HG03060 (cell line): Measurements from ENCODE around the gene CCDC80.
A peak's percentile ranks its signal among the peaks of the same experiment; 100 is the strongest.
"Not testable (repeated sequence)": the region's sequence is repeated elsewhere in the genome, so short reads cannot be mapped to it uniquely, and the experiment has no call there.

Experiments
- ATAC-seq: cut with Tn5 transposase; IDR thresholded peaks from one replicate; pipeline ENCODE4 v1.9.1; 2021; ENCODE audit warnings: low read depth, moderate number of reproducible peaks; ENCODE audit not compliant: unreplicated experiment

CCDC80 gene

DNA sequence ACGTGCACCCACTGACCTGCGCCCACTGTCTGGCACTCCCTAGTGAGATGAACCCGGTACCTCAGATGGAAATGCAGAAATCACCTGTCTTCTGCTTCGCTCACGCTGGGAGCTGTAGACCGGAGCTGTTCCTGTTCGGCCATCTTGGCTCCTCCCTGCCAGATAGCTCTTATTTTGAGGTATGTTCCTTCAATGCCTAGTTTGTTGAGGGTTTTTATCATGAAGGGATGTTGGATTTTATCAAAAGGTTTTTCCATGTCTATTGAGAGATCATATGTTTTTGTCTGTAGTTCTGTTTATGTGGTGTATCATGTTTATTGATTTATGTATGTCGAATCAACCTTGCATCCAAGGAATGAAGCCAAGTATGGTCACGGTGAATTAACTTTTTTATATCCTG is 24.1 kb upstream of the CCDC80 start:
- ATAC-seq, result not testable (repeated sequence)

DNA sequence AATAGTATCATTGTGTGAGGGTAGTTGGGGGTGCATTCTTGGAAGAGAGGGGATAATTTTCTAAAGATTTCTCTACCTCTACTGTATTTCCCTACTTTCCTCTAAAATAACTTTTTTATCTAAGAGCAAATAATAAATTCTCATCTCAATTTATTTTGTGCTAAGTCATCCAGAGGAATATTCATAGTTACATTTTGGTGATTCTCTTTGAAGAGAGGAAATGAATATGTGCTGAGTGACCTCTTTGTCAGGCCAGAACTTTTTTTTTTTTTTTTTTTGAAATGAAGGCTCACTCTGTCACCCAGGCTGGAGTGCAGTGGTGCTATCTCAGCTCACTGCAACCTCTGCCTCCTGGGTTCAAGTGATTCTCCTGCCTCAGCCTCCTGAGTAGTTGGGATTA is 15.1 kb upstream of the CCDC80 start:
- ATAC-seq, result no peak

DNA sequence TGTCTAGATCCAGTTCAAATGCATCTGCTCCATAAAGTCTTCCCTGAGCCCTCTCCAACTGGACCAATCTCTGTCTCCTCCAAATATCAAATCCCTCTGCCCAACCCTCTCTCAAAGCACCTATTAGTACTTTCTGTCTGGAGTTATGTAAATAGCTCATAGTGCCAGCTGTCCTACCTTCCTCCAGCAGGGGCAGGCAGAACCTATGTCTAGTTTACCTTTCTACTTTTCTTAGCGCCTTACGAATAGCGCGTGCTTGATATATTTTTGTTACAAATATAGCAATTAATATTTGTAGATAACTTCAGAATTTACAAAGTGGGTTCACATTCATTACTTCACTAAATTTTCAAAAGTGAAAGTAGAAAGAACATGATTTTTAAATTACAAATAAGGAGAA is 14.0 kb upstream of the CCDC80 start:
- no peak for ATAC-seq

DNA sequence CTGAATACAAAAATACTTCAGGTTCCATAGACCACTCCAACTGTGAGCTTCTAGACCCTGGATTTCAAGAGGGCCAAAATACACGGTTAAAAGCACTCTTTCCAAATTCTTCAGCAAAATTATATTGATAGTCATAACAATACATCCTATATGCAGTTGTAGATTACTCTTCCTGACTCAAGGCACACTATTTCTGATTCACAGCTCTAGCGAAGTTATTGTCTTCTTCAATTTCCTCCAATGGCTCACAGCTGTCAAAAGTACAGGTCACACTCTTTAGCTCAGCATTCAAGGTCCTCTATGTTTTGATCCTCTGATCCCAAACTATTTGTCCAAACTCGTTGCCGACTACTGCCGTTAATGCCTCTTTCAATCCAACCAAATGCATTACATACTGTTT is 13.5 kb upstream of the CCDC80 start:
- no peak for ATAC-seq

DNA sequence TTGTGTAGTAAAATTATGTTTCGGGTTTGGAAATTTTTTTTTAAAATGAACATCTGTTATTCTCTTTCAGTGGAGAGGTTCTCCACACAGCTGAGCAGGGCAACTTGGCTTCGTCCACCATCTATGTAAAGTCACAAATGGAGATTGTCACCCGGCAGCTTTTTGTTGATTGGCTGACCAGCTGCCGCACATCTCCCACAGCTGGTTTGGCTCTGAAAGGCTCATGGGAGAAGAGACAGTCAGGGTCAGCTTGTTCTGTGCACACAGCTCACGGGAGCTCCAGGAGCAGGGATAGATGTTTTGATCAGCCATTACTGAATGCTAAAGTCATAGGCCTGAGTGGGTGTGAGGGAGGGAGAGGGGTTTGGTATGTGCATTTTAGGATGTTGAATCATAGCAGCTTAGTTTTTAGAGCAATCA is 12.9 kb upstream of the CCDC80 start:
- ATAC-seq, result no peak

DNA sequence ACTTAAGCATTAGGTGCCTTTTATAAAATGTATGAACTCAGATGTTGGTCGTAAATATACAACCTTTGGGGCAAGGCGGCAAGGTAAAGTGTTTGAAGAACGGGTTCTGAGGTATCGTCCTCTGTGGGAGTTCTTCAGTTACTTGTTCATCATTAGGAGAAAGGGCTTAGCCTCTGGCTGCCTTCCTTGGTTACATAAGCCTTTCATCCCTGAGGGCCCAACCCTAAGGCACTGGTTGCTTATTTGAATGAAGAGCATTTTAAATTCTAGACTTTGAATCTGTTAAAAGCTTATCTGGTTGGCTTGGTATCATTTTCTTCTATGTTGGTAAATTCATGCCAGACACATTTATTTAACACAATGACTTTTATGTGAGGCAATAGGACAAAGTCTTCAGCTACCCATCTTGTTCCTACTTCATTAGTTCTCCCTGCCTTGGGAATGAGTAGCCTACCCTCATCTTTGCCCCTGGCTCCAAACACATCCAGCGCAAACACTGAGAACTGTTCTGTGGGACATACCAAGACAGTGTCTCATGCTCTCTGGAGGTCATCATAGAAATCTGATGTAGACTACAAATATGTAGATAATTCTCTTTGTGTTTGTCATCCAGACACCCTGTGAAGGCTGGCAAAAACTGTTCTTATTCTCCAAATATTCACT is 12.4 kb upstream of the CCDC80 start:
- no peak for ATAC-seq

DNA sequence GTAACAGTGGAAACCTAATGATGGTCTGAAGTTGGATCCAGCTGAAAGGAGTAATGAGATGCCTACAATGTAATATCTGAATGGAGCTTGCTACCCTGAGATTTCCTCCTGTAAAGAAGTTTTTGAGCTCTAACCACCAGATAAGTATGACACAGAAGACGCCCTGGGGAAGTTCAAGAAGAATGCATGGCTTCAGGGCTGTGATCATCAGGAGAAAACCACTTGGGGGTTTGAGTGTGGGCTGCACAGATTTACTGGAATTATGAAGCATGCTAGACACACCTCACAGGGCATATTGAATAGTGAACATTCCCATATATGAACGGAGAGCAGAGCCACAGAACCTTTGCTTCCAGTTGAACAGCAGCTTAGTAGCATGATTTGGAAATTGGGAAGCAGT is 10.6 kb upstream of the CCDC80 start:
- no peak for ATAC-seq

DNA sequence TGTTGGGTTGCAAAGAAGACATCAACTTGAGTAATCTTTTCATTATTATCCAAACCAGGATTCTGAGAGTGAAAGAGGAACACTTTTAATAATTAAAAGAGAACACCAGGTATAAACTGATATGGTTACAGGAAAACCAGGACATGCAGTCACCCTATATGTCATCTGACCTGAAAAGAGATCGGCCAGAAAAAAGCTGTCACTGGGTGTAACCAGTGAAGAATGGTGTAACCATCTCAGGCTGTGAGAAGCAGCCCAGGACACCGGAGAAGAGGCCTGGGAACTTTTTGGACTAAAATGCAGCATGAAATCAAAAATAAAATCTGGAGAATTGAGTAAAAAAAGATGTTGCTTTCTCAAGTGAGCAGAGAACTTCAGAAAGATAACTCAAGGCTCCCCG is 10.1 kb upstream of the CCDC80 start:
- no peak for ATAC-seq

DNA sequence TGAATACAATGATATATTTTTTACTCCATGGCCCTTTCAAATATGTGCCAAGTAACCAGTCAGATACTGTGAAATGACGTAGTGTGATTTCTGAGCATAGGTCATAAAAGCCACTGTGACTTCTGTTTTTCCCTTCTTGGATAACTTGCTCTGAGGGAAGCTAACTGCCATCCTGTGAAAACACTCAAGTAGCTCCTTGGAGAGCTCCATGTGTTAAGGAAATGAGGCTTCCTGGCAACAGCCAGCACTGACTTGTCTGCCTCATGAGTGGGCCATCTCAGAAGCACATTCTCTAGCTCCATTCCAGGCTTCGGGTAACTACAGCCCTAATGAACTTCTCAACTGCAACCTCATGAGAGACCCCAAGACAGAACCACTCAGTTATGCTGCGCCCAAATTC is 9.5 kb upstream of the CCDC80 start:
- no peak for ATAC-seq

DNA sequence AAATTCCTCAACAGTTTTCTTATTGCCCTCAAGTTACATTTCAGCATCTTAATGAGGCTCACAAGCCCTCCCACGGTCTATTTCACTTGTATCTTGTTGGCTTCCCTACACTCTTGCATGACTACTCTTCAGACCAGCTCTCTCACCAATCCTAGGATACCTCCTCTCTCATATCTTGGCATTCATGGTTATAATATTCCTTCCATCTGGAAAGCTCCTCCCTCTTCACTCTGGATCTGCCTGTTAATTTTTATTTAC is 8.5 kb upstream of the CCDC80 start:
- no peak for ATAC-seq

DNA sequence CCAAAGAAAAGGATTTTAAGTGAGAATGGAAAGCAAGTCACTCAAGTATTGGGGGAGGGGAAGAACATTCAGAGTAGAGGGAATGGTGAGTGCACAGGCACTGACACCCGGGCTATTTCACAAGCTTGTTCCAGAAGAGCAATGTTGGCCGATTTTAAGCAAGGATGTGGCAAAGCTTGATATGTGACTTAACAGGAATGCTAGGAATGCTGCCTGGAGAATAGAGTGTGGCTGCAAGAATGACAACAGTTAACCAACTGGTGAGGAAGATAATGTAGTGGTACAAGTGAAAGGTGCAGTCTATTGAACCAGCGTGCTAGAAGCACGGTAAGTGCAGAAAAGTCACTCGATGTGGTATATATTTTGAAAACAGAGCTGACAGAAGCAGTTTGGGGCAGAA is 6.2 kb upstream of the CCDC80 start:
- ATAC-seq, result no peak

DNA sequence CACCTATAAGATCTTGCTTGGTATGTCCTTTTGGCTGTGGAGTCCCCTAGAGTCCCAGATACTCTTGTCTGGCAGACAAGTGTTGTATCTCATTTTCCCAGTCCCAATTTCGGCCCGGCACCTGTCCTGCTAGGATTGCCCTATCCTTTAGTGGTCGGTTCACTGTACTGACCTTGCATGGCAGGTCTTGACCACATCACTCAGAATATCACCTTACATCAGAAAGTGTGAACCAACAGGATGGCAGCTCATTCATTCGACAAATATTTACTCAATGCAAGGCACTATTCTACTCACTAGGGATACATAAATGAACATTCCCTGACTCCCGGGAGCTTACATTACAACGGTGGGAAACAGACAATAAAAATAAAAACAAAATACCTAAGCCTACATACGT is 5.7 kb upstream of the CCDC80 start:
- ATAC-seq, result no peak

DNA sequence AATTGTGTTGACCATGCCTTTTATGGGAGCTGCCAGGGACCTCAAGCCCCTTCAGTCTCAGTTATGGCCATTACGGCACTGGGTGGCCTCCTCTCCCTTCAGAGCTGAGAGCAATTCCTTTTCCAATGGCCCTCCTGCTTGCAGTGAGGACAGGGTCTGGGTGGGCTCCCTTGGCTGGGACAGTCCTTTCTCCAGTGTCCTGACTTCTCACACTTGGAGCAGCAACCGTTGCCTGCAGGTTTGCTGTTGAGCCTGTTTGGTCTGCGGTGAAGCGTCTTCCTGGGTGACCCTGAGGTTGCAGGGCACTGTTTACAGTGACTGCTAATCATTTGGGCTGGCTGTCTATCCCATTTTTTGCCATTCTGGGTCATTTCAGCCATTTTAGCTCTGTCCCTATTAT is 3.5 kb upstream of the CCDC80 start:
- ATAC-seq, result no peak

DNA sequence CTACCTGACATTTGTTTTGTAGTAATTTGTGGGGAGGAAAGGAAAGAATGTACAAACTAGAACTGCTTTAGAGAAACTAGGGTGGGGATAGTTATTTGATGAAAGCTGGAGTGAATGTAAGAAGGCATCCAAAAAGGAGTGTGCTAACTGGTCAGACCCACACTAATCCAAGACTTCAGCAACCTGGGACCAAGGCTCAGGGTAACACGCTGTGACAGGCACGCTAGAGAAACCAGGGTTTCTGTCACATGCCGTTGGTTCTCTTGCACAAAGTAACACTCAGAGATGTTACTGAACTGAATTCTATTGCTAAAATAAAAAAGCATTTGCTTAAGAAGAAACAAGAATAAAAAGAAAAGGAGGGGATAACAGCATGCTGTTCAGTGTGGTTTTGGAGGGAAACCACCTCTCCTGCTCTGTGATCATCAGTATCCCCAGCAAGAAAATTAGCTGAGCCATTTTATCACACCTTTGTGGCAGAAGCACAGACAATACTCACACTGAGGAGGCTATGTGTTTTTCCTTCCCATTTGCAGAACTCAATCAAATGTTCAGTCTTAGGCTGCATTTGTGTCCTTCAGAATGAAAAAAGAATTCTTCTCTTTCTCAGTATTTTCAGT is 2.8 kb upstream of the CCDC80 start:
- ATAC-seq, result no peak

DNA sequence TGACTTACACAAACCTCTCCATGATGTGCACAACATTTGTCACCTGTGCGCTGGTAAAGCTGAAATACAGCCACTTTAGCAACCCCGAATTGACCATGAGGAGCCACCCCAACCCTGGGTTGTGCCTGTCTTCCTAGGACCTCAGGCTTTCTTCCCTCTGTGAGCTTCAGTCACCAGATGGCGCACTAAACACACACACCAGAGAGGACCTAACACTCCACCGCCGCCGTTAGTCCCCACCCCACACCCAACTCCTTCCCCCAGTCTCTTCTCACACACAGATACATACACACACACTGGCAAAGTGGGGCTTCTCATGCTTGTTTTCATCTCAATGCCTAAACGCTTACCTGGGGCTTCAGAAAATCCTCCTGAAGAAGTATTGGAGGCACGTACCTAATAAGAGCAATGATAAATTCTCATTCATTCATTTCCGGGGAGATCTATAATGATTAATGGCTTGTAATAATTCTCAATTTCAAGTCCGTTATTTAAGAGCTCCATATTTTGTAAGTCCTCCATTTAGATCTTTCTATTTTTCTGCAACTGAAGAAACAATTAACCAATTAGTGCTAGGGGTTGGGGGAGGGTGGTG is 2.1 kb upstream of the CCDC80 start:
- ATAC-seq, result peak; percentile 67

DNA sequence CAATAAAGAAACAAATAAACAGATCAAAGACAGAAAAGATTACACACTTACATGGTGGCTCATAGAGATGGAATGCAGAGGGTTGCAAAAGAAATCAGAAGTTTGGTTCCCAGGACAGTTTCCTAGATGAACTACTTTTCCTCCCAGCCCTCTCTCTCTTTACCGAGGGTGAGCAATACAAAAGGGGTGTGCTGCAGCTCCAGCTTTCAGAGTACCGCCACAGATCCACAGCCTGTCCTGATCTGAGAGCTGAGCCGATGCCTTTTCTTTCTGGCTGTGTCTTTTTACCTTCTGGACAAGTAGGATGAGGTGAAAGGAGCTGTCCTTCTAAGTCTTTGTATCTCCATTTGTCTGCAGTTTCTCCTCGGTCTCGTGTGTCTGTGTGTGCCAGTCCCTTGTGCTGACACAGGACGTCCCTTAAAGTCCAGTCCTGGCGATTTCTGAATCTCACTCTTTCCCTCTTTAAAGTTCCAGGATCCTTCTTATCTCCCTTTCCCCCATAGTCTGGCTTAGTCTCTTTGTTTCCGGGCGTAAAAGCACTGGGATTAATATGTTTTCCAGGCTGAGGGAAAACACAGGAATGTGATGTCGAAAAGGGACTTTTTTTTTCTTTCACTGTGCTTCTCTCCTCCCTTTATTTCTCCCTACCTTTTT is 540 bp downstream of the CCDC80 start:
- no peak for ATAC-seq

DNA sequence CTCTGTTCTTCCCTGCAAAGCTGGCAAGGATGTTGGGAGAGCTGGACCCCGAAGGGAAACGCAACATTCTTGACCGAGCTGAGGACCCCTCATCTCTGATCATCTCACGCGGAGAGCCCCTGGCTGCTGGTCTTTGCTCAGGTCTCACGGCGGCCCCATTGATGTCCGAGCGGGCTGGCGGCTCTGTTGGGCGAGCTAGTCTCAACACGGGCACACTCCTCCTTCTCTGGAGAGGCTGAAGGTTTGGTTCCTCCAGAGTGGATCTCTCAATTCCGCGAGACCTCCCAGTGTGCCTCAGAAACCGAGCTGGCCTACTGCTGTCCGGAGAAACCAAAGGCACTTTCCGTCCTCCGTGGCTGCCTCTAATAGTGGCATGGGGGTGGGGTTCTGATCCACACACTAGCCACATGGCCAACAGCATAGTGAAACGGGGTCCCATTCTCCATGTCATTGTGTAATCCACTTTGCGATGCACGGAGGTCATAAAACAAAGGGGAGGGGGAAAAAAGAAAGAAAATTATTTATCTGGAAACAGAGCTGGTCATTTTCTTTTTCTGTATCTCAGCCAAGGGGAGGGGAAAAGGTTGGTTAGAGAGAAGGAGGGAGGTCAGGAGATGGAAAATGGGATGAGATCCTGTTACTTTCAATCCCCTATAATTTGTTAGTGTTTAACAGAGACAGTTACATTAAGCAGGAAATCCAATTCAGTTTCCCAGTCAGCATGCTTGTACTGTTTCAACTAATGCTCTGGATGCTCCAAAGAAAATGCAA is 1.3 kb downstream of the CCDC80 start:
- ATAC-seq, result no peak

DNA sequence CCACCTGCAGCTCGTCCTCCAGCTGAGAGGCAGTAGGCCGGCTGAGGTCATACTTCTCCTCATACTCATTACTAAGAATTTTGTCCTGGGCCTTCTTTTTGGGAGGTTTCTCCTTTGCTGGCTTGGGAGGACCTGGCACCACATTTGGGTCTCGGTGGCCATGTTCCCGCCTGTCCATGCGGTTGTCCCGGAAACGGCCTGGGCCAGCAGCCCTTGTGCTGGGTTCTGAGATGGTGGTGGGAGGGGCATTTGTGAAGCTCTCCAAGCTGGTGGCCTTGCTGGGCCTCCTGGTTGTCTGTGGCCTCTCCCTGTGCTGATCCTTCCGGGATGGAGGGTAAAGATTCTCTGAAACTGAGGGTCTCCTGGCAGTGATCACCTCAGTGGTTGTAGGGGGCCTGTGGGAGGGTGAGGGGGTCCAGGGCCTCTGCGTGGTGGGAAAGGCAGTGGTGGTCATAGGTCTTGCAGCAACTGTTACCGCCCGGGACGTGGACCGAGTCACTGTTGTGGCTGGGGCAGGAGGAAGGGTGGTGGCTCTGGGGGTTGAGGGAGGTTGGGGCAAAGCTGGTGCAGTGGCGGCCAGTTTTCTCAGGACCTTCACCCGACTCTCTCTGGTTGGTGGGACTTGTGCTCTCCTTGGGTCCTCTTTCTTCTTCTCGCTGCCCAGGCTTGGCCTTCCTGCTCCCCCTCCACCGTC is 2.5 kb downstream of the CCDC80 start:
- ATAC-seq, result no peak

DNA sequence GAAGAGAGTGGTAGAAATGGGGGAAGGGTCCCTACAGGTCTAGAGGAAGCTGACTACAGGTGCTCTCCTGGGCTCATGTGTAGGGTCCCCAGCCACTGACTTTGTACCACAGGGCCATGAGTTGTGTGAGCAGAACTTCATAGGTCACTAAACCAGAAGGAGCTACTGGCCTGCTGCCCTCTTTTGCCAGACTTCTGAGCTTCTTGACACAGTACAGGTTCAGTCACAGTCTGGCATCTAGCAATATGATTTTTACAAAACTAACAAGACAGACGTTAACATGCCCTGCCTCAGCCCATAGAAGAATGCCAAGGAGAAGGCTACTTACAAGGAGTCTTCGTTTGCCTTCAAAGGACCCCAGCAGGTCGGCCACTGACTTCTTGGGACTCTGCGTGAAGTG is 3.2 kb downstream of the CCDC80 start:
- ATAC-seq, result no peak

DNA sequence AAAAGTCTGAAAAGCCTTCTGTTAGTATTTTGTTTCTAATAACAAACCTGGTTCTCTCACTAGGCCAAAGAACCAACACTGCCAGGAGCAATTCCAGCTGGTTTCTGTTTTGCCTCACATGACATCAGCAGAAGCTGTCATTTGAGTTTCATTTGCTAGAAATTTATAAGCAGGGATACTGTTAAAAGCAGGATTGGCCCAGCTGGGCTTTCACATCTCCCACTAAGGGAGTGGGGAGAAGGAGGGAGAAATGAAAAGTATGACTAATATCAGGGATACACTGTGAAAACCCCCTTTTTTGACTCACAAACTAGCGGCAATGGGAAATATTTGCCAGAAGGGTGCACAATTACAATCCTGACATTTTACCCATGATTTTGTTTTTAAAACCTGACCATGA is 5.3 kb downstream of the CCDC80 start:
- ATAC-seq, result no peak
